Measurements from ENCODE around the gene ZNF652.
A peak's percentile ranks its signal among the peaks of the same experiment; 100 is the strongest.

The ZNF652 gene

DNA sequence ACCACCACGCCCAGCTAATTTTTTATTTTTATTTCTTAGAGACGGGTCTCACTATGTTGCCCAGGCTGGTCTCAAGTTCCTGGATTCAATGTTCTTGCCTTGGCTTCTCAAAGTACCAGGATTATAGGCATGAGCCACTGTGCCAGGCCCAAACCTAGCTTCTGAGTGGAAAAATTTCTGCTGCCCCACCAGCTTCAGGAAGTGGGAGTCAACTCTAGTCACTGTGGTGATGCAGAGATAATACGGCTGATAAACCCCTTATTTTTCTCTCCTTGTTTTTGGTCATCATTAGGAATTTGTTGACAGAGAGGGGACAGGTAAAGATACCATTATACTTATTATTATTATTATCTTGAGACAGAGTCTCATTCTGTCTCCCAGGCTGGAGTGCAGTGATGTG lies 103.7 kb downstream of the ZNF652 start:
- DNase-seq: no peak

DNA sequence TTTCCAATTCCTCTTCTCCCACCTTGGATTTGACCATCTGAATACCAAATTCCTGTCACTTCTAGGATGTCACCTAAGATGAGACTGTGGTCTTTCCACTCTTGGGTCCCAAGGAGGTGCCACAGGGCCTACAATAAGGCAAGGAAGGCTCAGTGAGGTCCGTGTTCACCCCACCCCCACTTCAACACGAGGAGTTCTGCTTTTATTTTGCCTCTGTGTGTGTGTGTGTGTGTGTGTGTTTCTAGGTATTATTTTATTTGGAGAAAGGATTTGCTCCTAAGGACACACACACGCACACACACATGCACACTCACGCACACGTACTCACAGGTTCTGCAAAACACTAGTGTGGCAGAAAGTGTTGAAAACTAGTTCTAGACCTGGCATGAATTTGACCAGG lies 106.9 kb downstream of the ZNF652 start:
- no peak for DNase-seq

DNA sequence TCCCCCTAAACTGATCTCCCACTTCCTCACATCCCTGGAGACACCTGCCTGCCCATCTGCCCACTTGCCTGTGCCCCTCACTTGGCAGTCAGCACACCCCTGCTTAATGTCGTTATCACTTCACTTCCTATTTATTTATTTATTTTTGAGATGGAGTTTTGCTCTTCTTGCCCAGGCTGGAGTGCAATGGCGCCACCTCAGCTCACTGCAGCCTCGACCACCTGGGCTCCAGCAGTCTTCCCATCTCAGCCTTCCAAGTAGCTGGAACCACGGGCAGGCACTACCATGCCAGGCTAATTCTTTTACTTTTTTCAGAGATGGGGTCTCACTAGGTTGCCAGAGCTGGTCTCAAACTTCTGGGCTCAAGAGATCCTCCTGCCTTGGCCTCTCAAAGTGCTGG lies 108.0 kb downstream of the ZNF652 start:
- DNase-seq: no peak

GRCh38 chr17:49252148-49252695 lies 109.8 kb downstream of the ZNF652 start:
- DNase-seq: no peak

GRCh38 chr17:49249890-49250522 lies 112.0 kb downstream of the ZNF652 start:
- no peak for DNase-seq

DNA sequence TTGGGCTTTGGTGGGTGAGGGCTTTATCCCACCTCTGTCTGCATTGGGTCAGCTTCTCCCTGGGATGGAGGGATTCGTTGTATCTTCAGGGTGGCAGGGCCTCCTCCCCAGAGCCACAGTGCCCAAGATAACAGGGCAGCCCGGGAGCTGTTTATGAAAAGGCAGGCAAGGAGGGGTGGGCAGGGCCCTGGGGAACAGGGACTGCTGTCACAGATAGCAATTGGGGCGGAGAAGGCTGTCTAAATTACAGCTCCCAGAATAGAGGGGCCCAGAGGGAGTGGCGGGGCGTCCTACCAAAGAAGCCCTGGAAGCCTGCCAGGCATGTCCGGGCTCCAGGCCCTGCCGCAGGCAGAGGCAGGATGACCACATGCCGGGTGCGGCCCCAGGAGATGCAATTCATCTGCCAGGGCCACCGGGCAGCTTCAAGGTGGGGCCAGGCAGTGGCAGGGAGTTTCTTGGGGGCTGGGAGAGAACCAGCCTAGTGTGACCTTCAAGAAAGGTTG lies 112.7 kb downstream of the ZNF652 start:
- peak; percentile 35 for DNase-seq

GRCh38 chr17:49247944-49248343 lies 114.1 kb downstream of the ZNF652 start:
- no peak for DNase-seq

GRCh38 chr17:49244839-49245238 lies 117.2 kb downstream of the ZNF652 start:
- DNase-seq: no peak

Data from NCI-H226 (cell line).